ENCODE results near the gene UPP1.

UPP1 gene

DNA sequence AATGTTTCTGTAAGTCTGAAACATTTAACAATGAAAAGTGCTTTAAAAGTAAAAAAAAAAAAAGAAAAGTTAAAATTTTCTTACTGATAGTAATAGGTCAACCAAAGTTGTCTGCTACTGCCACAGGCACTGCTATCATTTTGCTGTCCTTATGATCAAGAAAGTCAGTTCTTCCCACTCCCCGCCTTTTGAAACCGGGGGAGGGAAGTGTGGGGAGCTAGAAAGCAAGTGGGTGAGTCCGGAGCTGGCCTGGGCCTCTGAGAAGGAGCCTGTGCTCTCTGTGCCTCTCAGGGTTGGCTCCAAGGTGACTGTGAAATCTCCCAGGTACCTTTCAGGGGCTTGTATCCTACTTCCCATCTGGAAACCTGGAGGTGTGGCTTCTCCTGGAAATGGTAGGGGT is 46.4 kb upstream of the UPP1 start:
- TF ChIP-seq TAF1 (IDR thresholded peaks at IDR 0.05; ENCODE audit: borderline replicate concordance, insufficient read depth, low read length): no peak
- TF ChIP-seq, protein P1, sequence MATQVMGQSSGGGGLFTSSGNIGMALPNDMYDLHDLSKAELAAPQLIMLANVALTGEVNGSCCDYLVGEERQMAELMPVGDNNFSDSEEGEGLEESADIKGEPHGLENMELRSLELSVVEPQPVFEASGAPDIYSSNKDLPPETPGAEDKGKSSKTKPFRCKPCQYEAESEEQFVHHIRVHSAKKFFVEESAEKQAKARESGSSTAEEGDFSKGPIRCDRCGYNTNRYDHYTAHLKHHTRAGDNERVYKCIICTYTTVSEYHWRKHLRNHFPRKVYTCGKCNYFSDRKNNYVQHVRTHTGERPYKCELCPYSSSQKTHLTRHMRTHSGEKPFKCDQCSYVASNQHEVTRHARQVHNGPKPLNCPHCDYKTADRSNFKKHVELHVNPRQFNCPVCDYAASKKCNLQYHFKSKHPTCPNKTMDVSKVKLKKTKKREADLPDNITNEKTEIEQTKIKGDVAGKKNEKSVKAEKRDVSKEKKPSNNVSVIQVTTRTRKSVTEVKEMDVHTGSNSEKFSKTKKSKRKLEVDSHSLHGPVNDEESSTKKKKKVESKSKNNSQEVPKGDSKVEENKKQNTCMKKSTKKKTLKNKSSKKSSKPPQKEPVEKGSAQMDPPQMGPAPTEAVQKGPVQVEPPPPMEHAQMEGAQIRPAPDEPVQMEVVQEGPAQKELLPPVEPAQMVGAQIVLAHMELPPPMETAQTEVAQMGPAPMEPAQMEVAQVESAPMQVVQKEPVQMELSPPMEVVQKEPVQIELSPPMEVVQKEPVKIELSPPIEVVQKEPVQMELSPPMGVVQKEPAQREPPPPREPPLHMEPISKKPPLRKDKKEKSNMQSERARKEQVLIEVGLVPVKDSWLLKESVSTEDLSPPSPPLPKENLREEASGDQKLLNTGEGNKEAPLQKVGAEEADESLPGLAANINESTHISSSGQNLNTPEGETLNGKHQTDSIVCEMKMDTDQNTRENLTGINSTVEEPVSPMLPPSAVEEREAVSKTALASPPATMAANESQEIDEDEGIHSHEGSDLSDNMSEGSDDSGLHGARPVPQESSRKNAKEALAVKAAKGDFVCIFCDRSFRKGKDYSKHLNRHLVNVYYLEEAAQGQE (IDR thresholded peaks at IDR 0.05; ENCODE audit: insufficient read depth in 1 of 2, low read depth in 2 of 2, low read length in 2 of 2): no peak
- no peak for TF ChIP-seq POLR2AphosphoS5 (IDR thresholded peaks at IDR 0.05; ENCODE audit: low read depth, low read length)
- no peak for TF ChIP-seq FOXP2 (optimal IDR thresholded peaks at IDR 0.05; ENCODE audit: borderline replicate concordance, extremely low read depth, extremely low read length, insufficient read depth)
- no peak for TF ChIP-seq SIN3A (IDR thresholded peaks at IDR 0.05; ENCODE audit: borderline replicate concordance, insufficient read depth, low read length)

DNA sequence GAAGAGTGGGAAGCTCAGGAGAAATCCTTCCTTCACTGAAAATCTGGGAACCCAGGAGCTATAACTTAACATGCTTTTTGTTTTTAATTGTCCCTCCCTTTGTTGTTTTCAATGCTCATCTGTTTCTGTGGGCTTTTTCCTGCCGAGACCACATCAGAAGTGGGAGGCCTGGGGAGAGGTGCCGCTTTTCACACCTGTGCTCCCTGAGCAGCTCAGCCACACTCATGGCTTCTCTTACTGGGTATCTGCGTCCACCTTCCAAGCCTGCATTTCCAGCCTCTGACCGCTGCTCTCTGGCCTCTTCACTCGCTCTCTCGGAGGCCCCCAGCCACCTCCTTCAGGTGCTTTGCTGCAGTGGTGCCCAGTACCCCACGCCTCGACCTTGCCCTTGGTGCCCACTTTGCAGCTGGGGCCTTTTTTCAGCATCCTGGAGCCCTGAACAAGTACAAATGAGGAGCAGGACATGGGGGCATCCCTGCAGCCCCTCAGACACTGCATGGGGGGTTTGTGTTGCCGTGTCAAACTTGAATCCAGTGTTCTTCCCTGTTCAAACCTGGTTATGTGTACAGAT is 43.8 kb upstream of the UPP1 start:
- TF ChIP-seq FOXP2 (optimal IDR thresholded peaks at IDR 0.05; ENCODE audit: borderline replicate concordance, extremely low read depth, extremely low read length, insufficient read depth): no peak
- no peak for TF ChIP-seq SIN3A (IDR thresholded peaks at IDR 0.05; ENCODE audit: borderline replicate concordance, insufficient read depth, low read length)
- TF ChIP-seq TAF1 (IDR thresholded peaks at IDR 0.05; ENCODE audit: borderline replicate concordance, insufficient read depth, low read length): no peak
- TF ChIP-seq, protein P1 (IDR thresholded peaks at IDR 0.05; ENCODE audit: insufficient read depth in 1 of 2, low read depth in 2 of 2, low read length in 2 of 2): no peak
- TF ChIP-seq POLR2AphosphoS5 (IDR thresholded peaks at IDR 0.05; ENCODE audit: low read depth, low read length): no peak

DNA sequence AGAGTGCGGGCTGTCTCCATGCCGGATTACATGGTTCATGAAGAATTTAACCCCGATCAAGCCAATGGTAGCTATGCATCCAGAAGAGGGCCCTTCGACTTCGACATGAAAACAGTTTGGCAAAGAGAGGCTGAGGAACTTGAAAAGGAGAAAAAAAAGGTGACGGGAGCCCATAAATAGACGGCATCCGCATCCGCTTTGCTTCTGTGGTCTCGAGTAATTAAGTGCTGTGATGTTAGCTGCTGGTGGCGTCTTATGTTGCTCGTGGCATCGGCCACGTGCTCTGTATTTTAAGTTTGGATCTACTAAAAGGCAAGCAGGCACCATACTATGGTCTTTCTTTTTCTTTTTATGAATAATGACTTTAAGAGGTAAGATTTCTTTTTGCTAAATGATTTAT is 42.6 kb upstream of the UPP1 start:
- TF ChIP-seq, protein P1 (IDR thresholded peaks at IDR 0.05; ENCODE audit: insufficient read depth in 1 of 2, low read depth in 2 of 2, low read length in 2 of 2): no peak
- TF ChIP-seq FOXP2 (optimal IDR thresholded peaks at IDR 0.05; ENCODE audit: borderline replicate concordance, extremely low read depth, extremely low read length, insufficient read depth): no peak
- TF ChIP-seq SIN3A (IDR thresholded peaks at IDR 0.05; ENCODE audit: borderline replicate concordance, insufficient read depth, low read length): no peak
- no peak for TF ChIP-seq TAF1 (IDR thresholded peaks at IDR 0.05; ENCODE audit: borderline replicate concordance, insufficient read depth, low read length)
- TF ChIP-seq POLR2AphosphoS5 (IDR thresholded peaks at IDR 0.05; ENCODE audit: low read depth, low read length): no peak

DNA sequence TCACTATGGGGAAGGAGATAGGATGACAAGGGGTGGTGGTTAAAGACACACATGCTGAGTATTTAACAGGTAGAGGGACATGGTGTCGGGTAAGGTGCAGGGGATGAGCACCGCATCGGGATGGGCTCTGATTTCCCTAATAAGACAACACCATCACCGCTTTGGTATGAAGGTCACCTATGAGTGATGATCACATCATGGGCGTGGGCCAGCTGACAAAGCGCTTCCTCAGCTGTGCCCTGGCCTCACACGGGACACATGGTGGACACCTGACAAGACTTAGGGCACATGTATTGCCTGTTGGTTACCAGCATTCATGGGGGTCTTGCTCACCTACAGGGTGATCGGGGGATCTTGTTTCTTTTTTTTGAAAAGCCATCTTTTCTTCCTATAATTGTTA is 41.0 kb upstream of the UPP1 start:
- TF ChIP-seq SIN3A (IDR thresholded peaks at IDR 0.05; ENCODE audit: borderline replicate concordance, insufficient read depth, low read length) (no peak), TAF1 (IDR thresholded peaks at IDR 0.05; ENCODE audit: borderline replicate concordance, insufficient read depth, low read length) (no peak), POLR2AphosphoS5 (IDR thresholded peaks at IDR 0.05; ENCODE audit: low read depth, low read length) (no peak), FOXP2 (optimal IDR thresholded peaks at IDR 0.05; ENCODE audit: borderline replicate concordance, extremely low read depth, extremely low read length, insufficient read depth) (no peak)
- TF ChIP-seq, protein P1 (IDR thresholded peaks at IDR 0.05; ENCODE audit: insufficient read depth in 1 of 2, low read depth in 2 of 2, low read length in 2 of 2): no peak
